MM.1S (cell line): Measurements from ENCODE around the gene PTGIS.

Experiments
- CTCF ChIP-seq: fragments of 300-600 bp; sonication (generic); IDR thresholded peaks from 2 replicates; pipeline ENCODE4 v1.5.1; 2016; ENCODE audit warnings: antibody characterized with exemption, low read length, mixed read lengths
- EZH2 ChIP-seq: fragments of 300-600 bp; sonication (generic); optimal IDR thresholded peaks from 2 replicates; pipeline ENCODE3; 2017; ENCODE audit warnings: low read depth, mild to moderate bottlenecking, antibody characterized with exemption, low read length, mixed read lengths
- EZH2phosphoT487 ChIP-seq: fragments of 300-600 bp; sonication (generic); IDR thresholded peaks from 2 replicates; pipeline ENCODE4 v1.6.1; 2018; ENCODE audit warnings: antibody characterized with exemption, low read length

GRCh38 chr20:49610691-49611538 is 43.0 kb upstream of the PTGIS start:
- peak; percentile 98 for TF ChIP-seq CTCF
- TF ChIP-seq EZH2phosphoT487 = no peak
- no peak for TF ChIP-seq EZH2
